ENCODE measurements around the gene GLTP.
A peak's percentile ranks its signal among the peaks of the same experiment; 100 is the strongest.

Gene GLTP

GRCh38 chr12:109827080-109827479 lies 53.3 kb downstream of the GLTP start:
- TF ChIP-seq CTCF (conservative IDR thresholded peaks at IDR 0.05; ENCODE audit: low read depth): no peak
- DNase-seq (ENCODE audit: low spot score): no peak
- ChIA-PET POLR2A (ENCODE audit: low non-redundant PET) (no interaction called here), CTCF (interaction anchor here (0.7 kb wide), 1 partner anchor 9 kb away, joined by 3 read pairs; no protein-coding TSS in a partner anchor)
- H3K27ac ChIP-seq: no peak overlapping the region

DNA sequence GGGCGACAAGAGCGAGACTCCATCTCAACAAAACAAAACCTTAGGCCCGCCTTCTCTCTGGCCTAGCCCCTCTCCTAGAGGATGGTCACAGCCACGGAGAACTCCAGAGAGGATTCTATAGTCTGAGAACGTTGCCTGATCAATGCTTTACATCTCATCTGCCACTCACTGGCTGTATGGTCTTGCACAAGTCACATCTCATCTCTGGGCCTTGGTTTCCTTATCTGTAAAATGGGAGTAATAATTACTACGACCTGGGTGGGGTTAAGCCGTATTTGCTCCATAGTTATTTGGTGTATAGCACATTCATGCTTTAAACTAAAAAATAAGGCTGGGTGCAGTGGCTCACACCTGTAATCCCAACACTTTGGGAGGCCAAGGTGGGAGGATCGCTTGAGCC lies 55.6 kb downstream of the GLTP start:
- CTCF ChIA-PET: interaction anchor here (1.2 kb wide), 1 partner anchor 21 kb away, joined by 3 read pairs; no protein-coding TSS in a partner anchor
- peak overlapping the region; percentile 92; the same call in 1 of the 2 replicates for H3K27ac ChIP-seq
- no peak for TF ChIP-seq CTCF (conservative IDR thresholded peaks at IDR 0.05; ENCODE audit: low read depth)
- POLR2A ChIA-PET (ENCODE audit: low non-redundant PET): no interaction called here
- no peak for DNase-seq (ENCODE audit: low spot score)

GRCh38 chr12:109822951-109823411 lies 57.4 kb downstream of the GLTP start:
- no peak for DNase-seq (ENCODE audit: low spot score)
- CTCF ChIA-PET: interaction anchor here (0.6 kb wide), 1 partner anchor 395 kb away, joined by 5 read pairs; no protein-coding TSS in a partner anchor
- no peak for TF ChIP-seq CTCF (conservative IDR thresholded peaks at IDR 0.05; ENCODE audit: low read depth)
- POLR2A ChIA-PET (ENCODE audit: low non-redundant PET): no interaction called here
- H3K27ac ChIP-seq: peak overlapping the region; percentile 92

DNA sequence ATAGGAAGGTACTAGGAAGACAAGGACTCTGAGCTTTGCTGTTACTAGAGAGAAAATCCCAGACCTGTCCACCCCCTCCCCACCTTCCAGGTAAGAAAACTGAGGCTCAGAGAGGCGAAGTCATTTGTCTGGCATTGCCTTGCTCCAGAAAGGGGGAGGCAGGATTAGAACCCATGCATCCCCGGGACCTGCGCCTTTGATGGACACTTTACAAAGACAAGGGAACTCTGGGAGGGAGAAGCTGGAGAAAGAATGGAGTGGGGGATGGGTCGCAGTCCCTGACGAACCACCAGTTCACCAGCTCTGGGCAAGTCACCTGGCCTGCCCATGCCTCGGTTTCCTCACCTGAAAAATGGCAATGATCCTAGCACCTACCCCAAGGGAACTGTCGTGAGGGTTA lies 57.9 kb downstream of the GLTP start:
- H3K27ac ChIP-seq: peak overlapping the region; percentile 92
- CTCF ChIA-PET: no interaction called here
- DNase-seq (ENCODE audit: low spot score): no peak
- TF ChIP-seq CTCF (conservative IDR thresholded peaks at IDR 0.05; ENCODE audit: low read depth): no peak
- POLR2A ChIA-PET (ENCODE audit: low non-redundant PET): no interaction called here

GRCh38 chr12:109821968-109822367 lies 58.4 kb downstream of the GLTP start:
- no peak for DNase-seq (ENCODE audit: low spot score)
- H3K27ac ChIP-seq: peak overlapping the region; percentile 92
- TF ChIP-seq CTCF (conservative IDR thresholded peaks at IDR 0.05; ENCODE audit: low read depth): no peak
- ChIA-PET POLR2A (ENCODE audit: low non-redundant PET) (no interaction called here), CTCF (interaction anchor here (0.7 kb wide), 1 partner anchor 715 kb away, joined by 4 read pairs; no protein-coding TSS in a partner anchor)

GRCh38 chr12:109820816-109821381 lies 59.4 kb downstream of the GLTP start:
- ChIA-PET POLR2A (ENCODE audit: low non-redundant PET) (interaction anchor here (0.6 kb wide), 1 partner anchor 757 kb away, joined by 3 read pairs; no protein-coding TSS in a partner anchor), CTCF (interaction anchor here (0.6 to 1.4 kb wide), 2 partner anchors 9 to 24 kb away, joined by 4 to 11 read pairs; no protein-coding TSS in a partner anchor)
- no peak for TF ChIP-seq CTCF (conservative IDR thresholded peaks at IDR 0.05; ENCODE audit: low read depth)
- peak; percentile 98 for DNase-seq (ENCODE audit: low spot score)
- peak overlapping the region; percentile 92 for H3K27ac ChIP-seq

All from RWPE1 (cell line).